Fibroblast of villous mesenchyme (primary cell): ENCODE data around the gene MAP3K3. TPM values are rescaled to one million over a fixed set of nuclear protein-coding genes. Genes with fewer than 3 reads are reported as not detected.

Experiments
- DNase-seq: peaks from one replicate; pipeline ENCODE4 v3.0.0-alpha.2; 2010; ENCODE audit warnings: low read depth
- H3K4me3 ChIP-seq: 2 replicates; pipeline ENCODE4 v1.5.1; 2011; ENCODE audit warnings: low read depth, mild to moderate bottlenecking, low read length
- total RNA-seq: library from RNA; depleted of rRNA; stranded (reverse); fragments of >200 nt; gene quantifications from 2 replicates; pipeline ENCODE4 v1.2.3, GENCODE V29; 2012
- TF ChIP-seq, protein P1 (sequence below): IDR thresholded peaks from 2 replicates; pipeline ENCODE4 v1.5.1; 2012; ENCODE audit warnings: low read depth, mild to moderate bottlenecking, low read length; ENCODE audit not compliant: insufficient read depth

The MAP3K3 gene
- total RNA-seq, 1 donor = 34.1 TPM

GRCh38 chr17:63686138-63686685 is 64.0 kb downstream of the MAP3K3 start:
- TF ChIP-seq, protein P1, sequence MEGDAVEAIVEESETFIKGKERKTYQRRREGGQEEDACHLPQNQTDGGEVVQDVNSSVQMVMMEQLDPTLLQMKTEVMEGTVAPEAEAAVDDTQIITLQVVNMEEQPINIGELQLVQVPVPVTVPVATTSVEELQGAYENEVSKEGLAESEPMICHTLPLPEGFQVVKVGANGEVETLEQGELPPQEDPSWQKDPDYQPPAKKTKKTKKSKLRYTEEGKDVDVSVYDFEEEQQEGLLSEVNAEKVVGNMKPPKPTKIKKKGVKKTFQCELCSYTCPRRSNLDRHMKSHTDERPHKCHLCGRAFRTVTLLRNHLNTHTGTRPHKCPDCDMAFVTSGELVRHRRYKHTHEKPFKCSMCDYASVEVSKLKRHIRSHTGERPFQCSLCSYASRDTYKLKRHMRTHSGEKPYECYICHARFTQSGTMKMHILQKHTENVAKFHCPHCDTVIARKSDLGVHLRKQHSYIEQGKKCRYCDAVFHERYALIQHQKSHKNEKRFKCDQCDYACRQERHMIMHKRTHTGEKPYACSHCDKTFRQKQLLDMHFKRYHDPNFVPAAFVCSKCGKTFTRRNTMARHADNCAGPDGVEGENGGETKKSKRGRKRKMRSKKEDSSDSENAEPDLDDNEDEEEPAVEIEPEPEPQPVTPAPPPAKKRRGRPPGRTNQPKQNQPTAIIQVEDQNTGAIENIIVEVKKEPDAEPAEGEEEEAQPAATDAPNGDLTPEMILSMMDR = no peak
- no peak overlapping the region for H3K4me3 ChIP-seq
- DNase-seq = no peak

DNA sequence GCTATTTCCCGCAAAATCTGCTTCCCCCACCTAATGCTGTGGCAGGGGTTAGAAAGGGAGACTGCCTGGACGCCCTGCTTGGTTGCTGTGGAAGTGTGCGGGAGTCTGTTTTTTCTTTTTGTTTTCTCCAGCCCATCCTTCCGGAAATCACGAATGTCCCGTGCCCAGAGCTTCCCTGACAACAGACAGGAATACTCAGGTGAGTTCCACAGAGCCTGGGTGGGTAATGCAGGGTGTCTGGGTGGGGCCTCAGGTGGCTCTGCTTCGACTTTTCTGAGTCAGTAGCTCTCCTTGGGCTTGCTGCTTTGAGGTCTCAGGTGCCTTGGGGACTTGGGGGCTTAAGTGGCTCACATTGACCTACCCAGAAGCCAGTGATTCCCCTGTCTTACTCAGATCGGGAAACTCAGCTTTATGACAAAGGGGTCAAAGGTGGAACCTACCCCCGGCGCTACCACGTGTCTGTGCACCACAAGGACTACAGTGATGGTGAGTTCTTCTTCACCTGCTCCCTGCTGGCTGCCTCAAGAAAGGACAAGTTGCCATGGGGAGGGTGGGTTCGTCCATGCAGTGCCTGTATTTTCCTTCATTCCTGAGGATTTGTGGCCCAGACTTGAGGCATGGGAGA is 66.3 kb downstream of the MAP3K3 start:
- TF ChIP-seq, protein P1 = no peak
- H3K4me3 ChIP-seq = no peak overlapping the region
- DNase-seq = no peak

GRCh38 chr17:63689479-63689878 is 67.3 kb downstream of the MAP3K3 start:
- TF ChIP-seq, protein P1 = no peak

DNA sequence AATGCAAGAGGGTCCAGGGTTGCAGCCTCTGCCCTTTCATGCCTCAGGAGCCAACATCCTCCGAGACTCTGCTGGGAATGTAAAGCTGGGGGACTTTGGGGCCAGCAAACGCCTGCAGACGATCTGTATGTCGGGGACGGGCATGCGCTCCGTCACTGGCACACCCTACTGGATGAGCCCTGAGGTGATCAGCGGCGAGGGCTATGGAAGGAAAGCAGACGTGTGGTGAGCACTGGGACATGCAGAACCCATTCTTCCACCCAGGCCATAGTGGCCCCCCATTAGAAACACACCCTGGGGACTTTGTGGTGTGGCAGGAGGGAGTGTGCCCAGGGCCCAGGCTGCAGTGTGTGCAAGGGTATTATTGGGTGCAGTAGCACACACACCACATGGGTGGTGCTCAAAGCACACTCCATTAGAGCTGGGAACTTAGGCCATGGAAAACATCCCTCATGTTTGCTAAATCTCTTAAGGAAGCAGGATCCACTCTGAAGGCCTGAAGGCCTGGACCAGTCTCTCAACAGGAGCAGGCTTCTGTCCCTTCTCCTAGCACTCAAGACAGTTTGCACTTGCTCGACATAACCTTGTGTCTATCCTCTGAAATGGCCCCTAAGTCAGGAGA is 70.1 kb downstream of the MAP3K3 start:
- no peak for DNase-seq
- TF ChIP-seq, protein P1 = no peak
- H3K4me3 ChIP-seq = no peak overlapping the region

More at GRCh38 chr17:63689479-63689878, 67.3 kb downstream of the MAP3K3 start:
- H3K4me3 ChIP-seq = no peak overlapping the region
- DNase-seq = no peak

- no peak overlapping the region for H3K4me3 ChIP-seq
- DNase-seq = no peak
- TF ChIP-seq, protein P1 = no peak
These were observed 71.3 kb downstream of the MAP3K3 start for GRCh38 chr17:63693411-63694113.

DNA sequence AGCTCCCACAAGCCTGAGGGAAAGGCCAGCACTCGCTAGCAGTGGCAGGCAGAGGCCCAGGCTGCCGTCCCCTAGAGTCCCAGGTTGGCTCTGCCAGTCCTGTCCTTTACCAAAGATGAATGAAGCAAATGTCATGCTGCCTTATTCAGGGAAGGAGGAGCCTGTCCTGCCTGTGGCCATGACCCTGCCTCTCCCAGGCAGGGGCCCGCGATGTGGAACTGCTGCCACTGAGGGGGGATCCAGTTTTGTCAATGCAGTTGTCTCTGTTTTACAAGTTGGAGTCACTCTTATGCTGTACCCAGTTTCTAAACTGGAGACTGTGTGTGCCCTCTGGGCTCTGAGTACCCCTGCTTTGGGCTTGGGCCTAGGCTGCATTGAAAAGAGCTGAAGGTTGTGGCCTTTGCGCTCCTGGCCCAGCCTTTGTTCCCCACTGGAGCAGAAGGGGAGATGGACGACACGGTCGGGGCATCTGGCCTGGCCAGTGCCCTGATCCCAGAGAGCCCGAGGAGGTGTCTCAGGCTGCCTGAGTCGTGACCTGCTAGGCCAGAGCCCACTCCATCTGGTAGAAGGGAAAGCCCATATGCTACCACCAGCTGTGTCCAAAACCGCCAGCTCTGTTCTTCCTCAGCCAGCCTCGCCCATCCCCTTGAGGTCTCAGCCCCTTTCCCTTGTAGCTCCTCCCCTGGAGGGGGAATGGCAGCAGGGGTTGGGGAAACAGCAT is 72.2 kb downstream of the MAP3K3 start:
- TF ChIP-seq, protein P1 = no peak
- no peak overlapping the region for H3K4me3 ChIP-seq
- no peak for DNase-seq
